PC-3 (cell line): ENCODE data around the gene SUCO. TPM values are rescaled to one million over a fixed set of nuclear protein-coding genes. Genes with fewer than 3 reads are reported as not detected.

Experiments used
- ATAC-seq: fragments of 200-7000 bp; cut with Tn5 transposase; 2 replicates; pipeline ENCODE4 v1.9.1; 2020; ENCODE audit warnings: mild to moderate bottlenecking, moderate library complexity
- BruUV-seq: library from RNA; stranded (reverse); fragments of 400-500 nt; replicated peaks from 2 replicates; lab custom pipeline; 2021; lab: Mats Ljungman, UMichigan
- CTCF ChIA-PET: fragments of 300-600 bp; sonication (Branson Sonifier 250); formaldehyde crosslinking; loops from one replicate; lab custom pipeline; 2022; ENCODE audit warnings: antibody characterized with exemption; lab: Charles Lee
- POLR2A ChIA-PET: fragments of 300-600 bp; sonication (Branson Sonifier 250); formaldehyde crosslinking; loops from one replicate; lab custom pipeline; 2022; ENCODE audit warnings: antibody characterized with exemption; ENCODE audit not compliant: unreplicated experiment; lab: Charles Lee
- DNase-seq: peaks from one replicate; pipeline ENCODE4 v3.0.0-alpha.2; 2015
- H2AFZ ChIP-seq: fragments of 300-600 bp; sonication (generic); 2 replicates; pipeline ENCODE4 v1.6.0; 2016; ENCODE audit warnings: antibody characterized with exemption, low read length
- H3F3A ChIP-seq: fragments of 300-600 bp; sonication (generic); one replicate; pipeline ENCODE4 v1.6.0; 2017; ENCODE audit warnings: antibody characterized with exemption, low read length, control low read depth, mild to moderate bottlenecking; ENCODE audit not compliant: unreplicated experiment
- H3K27ac ChIP-seq: fragments of 300-600 bp; sonication (generic); 2 replicates; pipeline ENCODE4 v1.5.1; 2016; ENCODE audit warnings: mild to moderate bottlenecking, low read length
- H3K27me3 ChIP-seq: fragments of 300-600 bp; sonication (generic); 2 replicates; pipeline ENCODE4 v1.6.1; 2016; ENCODE audit warnings: low read length, mixed read lengths
- H3K36me3 ChIP-seq: fragments of 300-600 bp; sonication (generic); 2 replicates; pipeline ENCODE4 v1.6.1; 2016; ENCODE audit warnings: low read depth, mixed run types, low read length, mixed read lengths
- H3K4me1 ChIP-seq: fragments of 300-600 bp; sonication (generic); 2 replicates; pipeline ENCODE4 v1.5.1; 2016; ENCODE audit warnings: low read length; ENCODE audit not compliant: insufficient read depth
- H3K4me2 ChIP-seq: fragments of 300-600 bp; sonication (generic); 2 replicates; pipeline ENCODE4 v1.6.0; 2016; ENCODE audit warnings: low read length
- H3K4me3 ChIP-seq: fragments of 300-600 bp; sonication (generic); 2 replicates; pipeline ENCODE4 v1.5.1; 2016; ENCODE audit warnings: mild to moderate bottlenecking, low read length, mixed read lengths
- H3K79me2 ChIP-seq: fragments of 300-600 bp; sonication (generic); 2 replicates; pipeline ENCODE4 v1.6.1; 2017; ENCODE audit warnings: low read length, mixed read lengths
- H3K9ac ChIP-seq: fragments of 300-600 bp; sonication (generic); 2 replicates; pipeline ENCODE4 v1.6.0; 2016; ENCODE audit warnings: mild to moderate bottlenecking, low read length
- H3K9me2 ChIP-seq: fragments of 300-600 bp; sonication (generic); replicated peaks from 2 replicates; pipeline ENCODE4 v1.6.1; 2016; ENCODE audit warnings: mixed run types, low read length, mixed read lengths
- H3K9me3 ChIP-seq: fragments of 300-600 bp; sonication (generic); 2 replicates; pipeline ENCODE4 v1.6.1; 2016; ENCODE audit warnings: low read length, mixed read lengths
- H4K20me1 ChIP-seq: fragments of 300-600 bp; sonication (generic); 2 replicates; pipeline ENCODE4 v1.6.1; 2016; ENCODE audit warnings: low read length, mixed read lengths
- EZH2 ChIP-seq: fragments of 300-600 bp; sonication (generic); IDR thresholded peaks from one replicate; pipeline ENCODE4 v1.6.1; 2017; ENCODE audit warnings: antibody characterized with exemption, mild to moderate bottlenecking, low read length; ENCODE audit not compliant: unreplicated experiment
- EZH2phosphoT487 ChIP-seq: fragments of 300-600 bp; sonication (generic); IDR thresholded peaks from 2 replicates; pipeline ENCODE4 v1.6.1; 2018; ENCODE audit warnings: mild to moderate bottlenecking, antibody characterized with exemption, low read length, borderline replicate concordance
- intact Hi-C: fragments of 100-400 bp; cut with micrococcal nuclease; formaldehyde crosslinking; loops from 2 replicates; pipeline ENCODE4 v1.9.0; 2023
- total RNA-seq: library from RNA; depleted of rRNA; stranded (reverse); fragments of >200 nt; gene quantifications from 2 replicates; pipeline ENCODE4 v1.2.3, GENCODE V29; 2014
- TF ChIP-seq, protein P1 (sequence below): fragments of 300-600 bp; sonication (generic); conservative IDR thresholded peaks from 2 replicates; pipeline ENCODE4 v1.5.1; 2017; ENCODE audit warnings: antibody characterized with exemption, low read depth, mild to moderate bottlenecking, low read length

SUCO gene
- total RNA-seq, 1 experiment from 2014 or later, result 72.0 TPM

DNA sequence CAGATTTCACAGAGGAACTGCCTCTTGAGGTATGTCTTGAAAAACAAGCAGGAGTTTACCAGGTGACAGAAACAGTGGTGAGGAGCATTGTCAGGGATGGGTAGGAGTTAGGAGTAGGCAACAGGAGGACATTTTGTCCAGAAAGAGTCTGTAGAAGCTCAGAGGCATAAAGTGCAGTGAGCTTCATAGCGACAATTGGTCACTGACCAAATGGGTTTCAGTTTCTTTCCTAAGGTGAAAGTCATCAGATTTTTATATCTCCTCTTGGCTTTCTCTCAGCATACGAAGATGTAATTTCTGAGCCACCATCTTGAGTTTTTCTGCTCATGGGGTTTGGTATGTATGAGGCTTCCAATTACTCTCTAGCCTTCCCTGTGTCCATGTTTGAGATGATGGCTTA lies 96.7 kb downstream of the SUCO start:
- Histone ChIP-seq H4K20me1 (no peaks in the 10 kb centered on the region), H3K36me3 (no peaks in the 10 kb centered on the region), H3K27me3 (no peaks in the 10 kb centered on the region), H3K79me2 (no peaks in the 10 kb centered on the region), H3K4me2 (peak overlapping the region; percentile 10), H3F3A (no peaks in the 10 kb centered on the region), H2AFZ (peak overlapping the region; percentile 6), H3K9me2 (no peaks in the 10 kb centered on the region), H3K27ac (no peak overlapping the region), H3K4me3 (no peak overlapping the region), H3K4me1 (peaks cover 21% of the 10 kb centered on the region), H3K9ac (no peak overlapping the region), H3K9me3 (0 out of 2 replicates have a peak, but pooled peaks cover 4% of the 10 kb centered on the region)
- BruUV-seq, result no TSS peak
- intact Hi-C loops, result no loop called here
- DNase-seq, result no peak
- TF ChIP-seq, protein P1, sequence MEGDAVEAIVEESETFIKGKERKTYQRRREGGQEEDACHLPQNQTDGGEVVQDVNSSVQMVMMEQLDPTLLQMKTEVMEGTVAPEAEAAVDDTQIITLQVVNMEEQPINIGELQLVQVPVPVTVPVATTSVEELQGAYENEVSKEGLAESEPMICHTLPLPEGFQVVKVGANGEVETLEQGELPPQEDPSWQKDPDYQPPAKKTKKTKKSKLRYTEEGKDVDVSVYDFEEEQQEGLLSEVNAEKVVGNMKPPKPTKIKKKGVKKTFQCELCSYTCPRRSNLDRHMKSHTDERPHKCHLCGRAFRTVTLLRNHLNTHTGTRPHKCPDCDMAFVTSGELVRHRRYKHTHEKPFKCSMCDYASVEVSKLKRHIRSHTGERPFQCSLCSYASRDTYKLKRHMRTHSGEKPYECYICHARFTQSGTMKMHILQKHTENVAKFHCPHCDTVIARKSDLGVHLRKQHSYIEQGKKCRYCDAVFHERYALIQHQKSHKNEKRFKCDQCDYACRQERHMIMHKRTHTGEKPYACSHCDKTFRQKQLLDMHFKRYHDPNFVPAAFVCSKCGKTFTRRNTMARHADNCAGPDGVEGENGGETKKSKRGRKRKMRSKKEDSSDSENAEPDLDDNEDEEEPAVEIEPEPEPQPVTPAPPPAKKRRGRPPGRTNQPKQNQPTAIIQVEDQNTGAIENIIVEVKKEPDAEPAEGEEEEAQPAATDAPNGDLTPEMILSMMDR, result no peak
- TF ChIP-seq EZH2phosphoT487, result no peak
- no peak for TF ChIP-seq EZH2
- no peak for ATAC-seq
- POLR2A ChIA-PET, result no interaction called here
- CTCF ChIA-PET, result interaction anchor here (0.7 kb wide), 1 partner anchor 185 kb away, joined by 14 read pairs; no protein-coding TSS in a partner anchor

DNA sequence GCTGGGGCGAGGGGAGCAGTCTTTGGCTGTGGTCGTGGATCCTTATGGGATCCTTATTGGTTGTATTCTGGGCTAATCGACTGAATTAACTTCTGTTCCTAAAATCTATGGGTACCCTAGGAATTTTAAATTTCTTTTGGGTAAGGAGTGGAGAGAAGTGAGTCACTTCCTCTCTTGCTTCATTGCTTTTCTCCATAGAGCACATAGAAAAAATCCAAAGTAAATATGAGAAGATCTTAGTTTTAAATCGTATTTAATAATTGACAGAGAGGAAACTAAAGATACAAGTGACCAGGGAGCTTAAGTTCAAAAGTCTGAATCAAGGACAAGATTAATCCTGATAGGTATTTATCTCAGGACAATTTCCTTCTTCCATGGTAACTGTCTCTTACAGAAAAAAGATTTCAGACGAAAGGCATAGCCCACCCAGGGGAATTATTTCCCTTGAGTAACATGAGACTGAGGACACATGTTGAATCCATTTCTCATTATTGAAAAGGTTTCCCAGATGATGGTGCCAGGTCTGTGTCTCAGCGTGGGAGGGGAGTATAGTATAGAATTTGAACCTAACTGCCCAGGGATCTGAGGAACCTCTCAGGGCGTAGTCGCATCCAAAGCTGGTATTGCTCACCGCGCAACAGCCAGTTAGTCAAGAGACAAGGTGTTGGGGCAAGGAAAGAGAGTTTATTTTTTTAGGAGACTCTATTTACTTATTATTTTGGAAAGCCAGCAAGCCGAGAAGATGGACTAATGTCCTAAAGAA lies 97.3 kb downstream of the SUCO start:
- ChIA-PET POLR2A (no interaction called here), CTCF (interaction anchor here (0.5 to 1.6 kb wide), 2 partner anchors 20 to 90 kb away, joined by 3 to 4 read pairs; no protein-coding TSS in a partner anchor)
- intact Hi-C loops, result no loop called here
- DNase-seq (peak; percentile 73), ATAC-seq (peak; percentile 69)
- peak overlapping the region; percentile 10 for H3K4me2 ChIP-seq
- no peak overlapping the region for H3K9ac ChIP-seq
- no peak overlapping the region for H3K4me3 ChIP-seq
- H3K9me3 ChIP-seq, result 0 out of 2 replicates have a peak, but pooled peaks cover 4% of the 10 kb centered on the region
- BruUV-seq, result no TSS peak
- H2AFZ ChIP-seq, result peak overlapping the region; percentile 6
- H3K4me1 ChIP-seq, result peaks cover 21% of the 10 kb centered on the region
- peak overlapping the region; percentile 21 for H3K27ac ChIP-seq
- TF ChIP-seq EZH2 (no peak), EZH2phosphoT487 (no peak)
- TF ChIP-seq, protein P1, result no peak
- H3K79me2 ChIP-seq, result no peaks in the 10 kb centered on the region
- H3K27me3 ChIP-seq, result no peaks in the 10 kb centered on the region
- H3K36me3 ChIP-seq, result no peaks in the 10 kb centered on the region
- H3K9me2 ChIP-seq, result no peaks in the 10 kb centered on the region
- no peaks in the 10 kb centered on the region for H3F3A ChIP-seq
- no peaks in the 10 kb centered on the region for H4K20me1 ChIP-seq

DNA sequence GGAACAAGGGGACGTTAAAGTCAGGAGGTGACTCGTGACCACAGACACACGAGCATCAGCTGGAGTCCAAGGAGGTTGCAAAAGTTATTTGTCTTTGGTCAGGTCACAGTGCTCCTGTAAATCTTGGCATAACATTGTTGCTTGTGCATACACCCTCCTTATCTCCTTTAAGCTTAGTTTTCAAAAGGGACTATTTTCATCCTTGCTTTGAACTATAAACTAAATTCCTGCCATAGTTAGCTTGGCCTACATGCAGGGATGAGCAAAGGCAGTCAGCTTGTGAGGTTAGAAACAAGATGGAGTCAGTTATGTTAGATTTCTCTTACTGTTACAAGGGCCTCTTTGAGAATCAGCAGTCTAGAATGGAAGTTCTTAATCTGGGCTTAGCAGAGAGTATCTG lies 97.9 kb downstream of the SUCO start:
- POLR2A ChIA-PET, result no interaction called here
- H3K4me2 ChIP-seq, result no peak overlapping the region
- H2AFZ ChIP-seq, result peak overlapping the region; percentile 6; the same call in 1 of the 2 replicates
- H3K9me3 ChIP-seq, result 0 out of 2 replicates have a peak, but pooled peaks cover 4% of the 10 kb centered on the region
- TF ChIP-seq, protein P1, result no peak
- TF ChIP-seq EZH2 (no peak), EZH2phosphoT487 (no peak)
- no peaks in the 10 kb centered on the region for H3K79me2 ChIP-seq
- H3F3A ChIP-seq, result no peaks in the 10 kb centered on the region
- DNase-seq (peak; percentile 77), ATAC-seq (peak; percentile 62)
- H3K27me3 ChIP-seq, result no peaks in the 10 kb centered on the region
- no peaks in the 10 kb centered on the region for H4K20me1 ChIP-seq
- no peak overlapping the region for H3K27ac ChIP-seq
- peaks cover 21% of the 10 kb centered on the region for H3K4me1 ChIP-seq
- H3K9me2 ChIP-seq, result no peaks in the 10 kb centered on the region
- CTCF ChIA-PET, result interaction anchor here (0.5 to 1.6 kb wide), 2 partner anchors 21 to 89 kb away, joined by 3 to 4 read pairs; no protein-coding TSS in a partner anchor
- H3K36me3 ChIP-seq, result no peaks in the 10 kb centered on the region
- intact Hi-C loops, result no loop called here
- no TSS peak for BruUV-seq
- no peak overlapping the region for H3K4me3 ChIP-seq
- no peak overlapping the region for H3K9ac ChIP-seq
